ENCODE data around the gene CXCL3.

DNA sequence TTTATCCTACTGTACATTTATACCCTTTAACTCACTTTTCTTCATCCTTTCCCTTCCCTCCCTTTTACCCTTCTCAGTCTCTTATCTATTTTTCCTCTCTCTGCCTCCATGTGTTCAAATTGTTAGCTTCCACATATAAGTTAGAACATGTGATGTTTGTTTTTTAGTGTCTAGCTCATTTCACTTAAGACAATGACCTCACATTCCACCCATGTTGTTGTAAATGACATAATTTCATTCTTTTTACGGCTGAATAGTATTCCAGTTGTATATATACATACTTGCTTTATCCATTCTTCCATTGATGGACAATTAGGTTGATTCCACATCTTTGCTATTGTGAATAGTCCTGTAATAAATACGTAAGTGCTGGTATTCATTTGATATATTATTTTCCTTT lies 7.3 kb upstream of the CXCL3 start:
- TF ChIP-seq POLR2A (IDR thresholded peaks at IDR 0.05) (no peak), CTCF (IDR thresholded peaks at IDR 0.05) (no peak), POLR2AphosphoS5 (IDR thresholded peaks at IDR 0.05) (no peak)
